ENCODE measurements around the gene TMEM163.

Gene TMEM163

GRCh38 chr2:134425724-134426496 lies 292.9 kb downstream of the TMEM163 start:
- no peak for DNase-seq

GRCh38 chr2:134421556-134422328 lies 297.1 kb downstream of the TMEM163 start:
- no peak for DNase-seq

- DNase-seq = no peak
These were observed 297.9 kb downstream of the TMEM163 start for GRCh38 chr2:134420920-134421319.

- DNase-seq = no peak
These were observed 298.5 kb downstream of the TMEM163 start for GRCh38 chr2:134420259-134420658.

GRCh38 chr2:134417968-134418582 lies 300.7 kb downstream of the TMEM163 start:
- DNase-seq = no peak

GRCh38 chr2:134416637-134417036 lies 302.2 kb downstream of the TMEM163 start:
- no peak for DNase-seq

- DNase-seq = no peak
These were observed 302.8 kb downstream of the TMEM163 start for GRCh38 chr2:134416018-134416417.

- DNase-seq = no peak
These were observed 304.9 kb downstream of the TMEM163 start for GRCh38 chr2:134413912-134414311.

GRCh38 chr2:134413430-134413829 lies 305.4 kb downstream of the TMEM163 start:
- no peak for DNase-seq

GRCh38 chr2:134412639-134412999 lies 306.2 kb downstream of the TMEM163 start:
- no peak for DNase-seq

GRCh38 chr2:134411828-134412638 lies 306.8 kb downstream of the TMEM163 start:
- peak; percentile 66 to 73 for DNase-seq

GRCh38 chr2:134411279-134411827 lies 307.4 kb downstream of the TMEM163 start:
- DNase-seq = no peak

- DNase-seq = no peak
These were observed 308.0 kb downstream of the TMEM163 start for GRCh38 chr2:134410831-134411231.

GRCh38 chr2:134410006-134410405 lies 308.8 kb downstream of the TMEM163 start:
- DNase-seq = no peak

- DNase-seq = no peak
These were observed 310.0 kb downstream of the TMEM163 start for GRCh38 chr2:134408791-134409190.

GRCh38 chr2:134408386-134408785 lies 310.4 kb downstream of the TMEM163 start:
- no peak for DNase-seq

- DNase-seq = no peak
These were observed 311.5 kb downstream of the TMEM163 start for GRCh38 chr2:134407154-134407890.

GRCh38 chr2:134406736-134407135 lies 312.1 kb downstream of the TMEM163 start:
- DNase-seq = no peak

GRCh38 chr2:134406311-134406710 lies 312.5 kb downstream of the TMEM163 start:
- DNase-seq = no peak
